Immature natural killer cell (primary cell): ENCODE measurements around the gene OR4F6. TPM values are rescaled to one million over a fixed set of nuclear protein-coding genes. Genes with fewer than 3 reads are reported as not detected.
"Not testable (repeated sequence)": the region's sequence is repeated elsewhere in the genome, so short reads cannot be mapped to it uniquely, and the experiment has no call there.

ENCODE experiments used
- DNase-seq, 3 donors: peaks; one replicate each; pipeline ENCODE4 v3.0.0; 2022; ENCODE audit warnings: mixed read lengths in 1 of 3
- H3K27ac Mint-ChIP-seq, 6 donors: one replicate each; pipeline ENCODE4 v1.8.0; 2020; ENCODE audit warnings: mixed read lengths in 6 of 6, mild to moderate bottlenecking in 5 of 6, inconsistent platforms in 4 of 6, moderate library complexity in 3 of 6
- H3K27me3 Mint-ChIP-seq, 3 donors: one replicate each; pipeline ENCODE4 v1.8.0; 2020 to 2021; ENCODE audit warnings: low read depth in 3 of 3, mild to moderate bottlenecking in 3 of 3, mixed read lengths in 3 of 3, moderate library complexity in 3 of 3, inconsistent platforms in 1 of 3
- H3K36me3 Mint-ChIP-seq, 3 donors: one replicate each; pipeline ENCODE4 v1.8.0; 2020; ENCODE audit warnings: mixed read lengths in 3 of 3, inconsistent platforms in 2 of 3, mild to moderate bottlenecking in 2 of 3
- H3K4me1 Mint-ChIP-seq, 2 donors: one replicate each; pipeline ENCODE4 v1.8.0; 2020; ENCODE audit warnings: inconsistent platforms in 2 of 2, mild to moderate bottlenecking in 2 of 2, mixed read lengths in 2 of 2, moderate library complexity in 1 of 2
- H3K4me3 Mint-ChIP-seq, 5 donors: one replicate each; pipeline ENCODE4 v1.8.0; 2020; ENCODE audit warnings: mild to moderate bottlenecking in 5 of 5, mixed read lengths in 5 of 5, inconsistent platforms in 3 of 5, moderate library complexity in 3 of 5
- H3K9me3 Mint-ChIP-seq, 6 donors: one replicate each; pipeline ENCODE4 v1.8.0; 2020; ENCODE audit warnings: mild to moderate bottlenecking in 6 of 6, mixed read lengths in 6 of 6, inconsistent platforms in 4 of 6, moderate library complexity in 3 of 6
- polyA plus RNA-seq, 3 donors: library from polyadenylated mRNA; unstranded; fragments of 300-500 nt; fragmentation: Illumina TruSeq; gene quantifications; one replicate each; pipeline ENCODE4 v1.2.3, GENCODE V29; 2021

The OR4F6 gene, protein sequence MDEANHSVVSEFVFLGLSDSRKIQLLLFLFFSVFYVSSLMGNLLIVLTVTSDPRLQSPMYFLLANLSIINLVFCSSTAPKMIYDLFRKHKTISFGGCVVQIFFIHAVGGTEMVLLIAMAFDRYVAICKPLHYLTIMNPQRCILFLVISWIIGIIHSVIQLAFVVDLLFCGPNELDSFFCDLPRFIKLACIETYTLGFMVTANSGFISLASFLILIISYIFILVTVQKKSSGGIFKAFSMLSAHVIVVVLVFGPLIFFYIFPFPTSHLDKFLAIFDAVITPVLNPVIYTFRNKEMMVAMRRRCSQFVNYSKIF
- polyA plus RNA-seq = not detected

DNA sequence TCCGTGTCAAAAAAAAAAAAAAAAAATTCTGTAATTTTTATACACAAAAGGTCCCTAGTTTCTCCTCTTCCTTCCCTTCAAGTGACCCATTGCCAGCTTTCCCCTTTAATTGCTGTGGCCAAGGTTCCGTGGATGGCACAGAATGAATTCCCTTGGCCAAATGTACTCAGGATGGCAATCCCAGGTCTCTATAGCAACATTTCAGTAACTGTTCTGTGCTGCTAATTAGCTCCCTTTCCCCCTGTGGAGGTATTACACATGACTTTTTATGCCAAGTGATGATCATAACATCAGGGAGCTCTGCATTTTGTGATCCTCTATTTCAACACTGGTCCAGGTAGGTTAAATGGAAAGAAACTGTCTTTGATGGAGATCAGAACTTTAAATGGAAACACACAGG, at the start of gene OR4F6:
TSS of gene OR4F6 (plus strand) at position 301 of the 400 bp plus-strand sequence. CDS start 2,211 bp downstream, outside the sequence.
- Mint-ChIP-seq H3K27ac (no peak within 1 kb of the TSS), H3K36me3 (no peaks in the 10 kb centered on the region), H3K4me1 (no peaks in the 10 kb centered on the region), H3K4me3 (no peak within 1 kb of the TSS), H3K9me3 (no peaks in the 10 kb centered on the region), H3K27me3 (peaks cover 0 to 19% (median 4%) of the 10 kb centered on the region in 3 donors)
- no peak for DNase-seq

DNA sequence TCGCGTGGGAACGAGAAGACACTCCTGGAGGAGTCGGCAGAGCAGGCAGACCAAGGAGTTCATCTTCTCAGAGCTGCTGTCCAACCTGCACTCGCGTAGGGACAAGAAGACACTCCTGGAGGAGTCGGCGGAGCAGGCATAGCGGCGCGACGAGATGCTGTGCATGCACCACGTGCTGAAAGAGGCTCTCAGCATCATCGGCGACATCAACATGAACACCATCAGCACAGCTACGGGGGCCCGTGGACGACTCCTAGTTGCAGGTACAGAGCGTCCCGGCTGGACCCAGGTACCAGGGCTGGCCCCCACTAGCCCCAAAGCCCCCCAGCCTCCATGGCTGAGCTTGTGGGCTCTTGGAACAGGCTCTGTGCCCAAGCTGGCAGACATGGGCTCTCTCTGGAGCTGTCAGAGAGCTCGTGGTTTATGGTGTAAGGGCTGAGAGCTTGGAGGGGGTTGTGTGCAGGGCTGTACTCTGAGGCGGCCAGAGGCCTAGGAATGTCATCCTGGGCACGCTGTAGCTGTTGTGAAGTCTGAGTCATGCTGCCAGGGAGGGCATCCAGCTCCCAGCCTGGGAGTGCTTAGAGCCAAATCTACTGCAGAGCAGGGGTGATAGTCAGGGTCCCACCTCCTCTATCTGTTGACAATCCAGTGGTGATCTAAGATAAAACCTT, 38.5 kb upstream of the OR4F6 start:
- not testable (repeated sequence) for H3K4me3 Mint-ChIP-seq, H3K4me1 Mint-ChIP-seq, H3K36me3 Mint-ChIP-seq, H3K9me3 Mint-ChIP-seq, H3K27me3 Mint-ChIP-seq, H3K27ac Mint-ChIP-seq, DNase-seq

DNA sequence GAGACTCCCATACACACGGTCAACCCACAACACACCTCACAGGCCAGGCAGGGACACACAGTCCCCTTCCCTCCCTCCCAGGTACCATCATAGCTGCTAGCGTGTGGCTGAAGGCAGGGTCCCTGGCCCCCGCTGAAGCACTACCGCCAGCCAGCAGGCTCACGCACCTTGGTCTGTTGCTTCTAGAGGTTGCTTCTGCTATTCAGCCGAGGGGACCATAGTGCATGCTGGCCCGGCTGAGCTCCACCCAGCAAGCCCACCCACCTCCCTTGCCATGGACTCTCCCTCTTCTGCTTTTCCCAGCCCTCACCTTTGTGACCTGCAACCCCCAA, 38.0 kb upstream of the OR4F6 start:
- not testable (repeated sequence) for H3K9me3 Mint-ChIP-seq, DNase-seq, H3K4me1 Mint-ChIP-seq, H3K27ac Mint-ChIP-seq, H3K27me3 Mint-ChIP-seq, H3K4me3 Mint-ChIP-seq, H3K36me3 Mint-ChIP-seq

DNA sequence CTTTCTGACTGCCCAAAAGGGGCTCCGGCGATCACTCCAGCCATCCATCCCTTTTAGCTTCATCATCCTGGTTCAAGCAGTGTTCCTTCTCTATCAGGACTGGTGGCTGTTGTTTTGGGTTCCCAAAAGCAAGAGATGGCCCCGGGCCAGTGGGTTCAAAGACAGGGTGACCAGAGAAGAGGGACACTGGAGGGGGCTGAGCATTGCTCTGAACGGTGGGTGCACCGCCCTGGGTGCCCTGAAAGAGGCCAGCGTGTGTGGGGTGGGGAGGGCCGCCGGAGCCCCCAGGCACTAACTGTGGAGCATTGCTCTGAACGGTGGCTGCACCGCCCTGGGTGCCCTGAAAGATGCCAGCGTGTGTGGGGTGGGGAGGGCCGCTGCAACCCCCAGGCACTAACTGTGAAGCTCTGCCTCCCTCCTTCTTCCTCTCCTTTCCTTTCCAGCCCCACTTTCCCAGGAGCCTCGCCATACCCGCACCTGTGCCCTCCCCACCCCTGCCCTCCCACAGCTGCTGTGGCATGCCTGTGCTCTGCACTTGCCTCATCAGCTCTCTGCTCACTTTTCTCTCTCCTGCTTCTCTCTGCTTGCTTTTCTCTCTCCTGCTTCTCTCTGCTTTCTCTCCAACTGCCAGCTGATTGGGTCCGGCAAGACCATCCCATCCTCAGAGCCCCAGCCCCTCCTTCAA, 37.4 kb upstream of the OR4F6 start:
- Mint-ChIP-seq H3K4me3 (no peak overlapping the region), H3K4me1 (no peaks in the 10 kb centered on the region), H3K27ac (no peak overlapping the region), H3K9me3 (peaks cover 0 to 2% (median 0%) of the 10 kb centered on the region in 6 donors), H3K36me3 (no peaks in the 10 kb centered on the region), H3K27me3 (no peaks in the 10 kb centered on the region)
- no peak for DNase-seq

DNA sequence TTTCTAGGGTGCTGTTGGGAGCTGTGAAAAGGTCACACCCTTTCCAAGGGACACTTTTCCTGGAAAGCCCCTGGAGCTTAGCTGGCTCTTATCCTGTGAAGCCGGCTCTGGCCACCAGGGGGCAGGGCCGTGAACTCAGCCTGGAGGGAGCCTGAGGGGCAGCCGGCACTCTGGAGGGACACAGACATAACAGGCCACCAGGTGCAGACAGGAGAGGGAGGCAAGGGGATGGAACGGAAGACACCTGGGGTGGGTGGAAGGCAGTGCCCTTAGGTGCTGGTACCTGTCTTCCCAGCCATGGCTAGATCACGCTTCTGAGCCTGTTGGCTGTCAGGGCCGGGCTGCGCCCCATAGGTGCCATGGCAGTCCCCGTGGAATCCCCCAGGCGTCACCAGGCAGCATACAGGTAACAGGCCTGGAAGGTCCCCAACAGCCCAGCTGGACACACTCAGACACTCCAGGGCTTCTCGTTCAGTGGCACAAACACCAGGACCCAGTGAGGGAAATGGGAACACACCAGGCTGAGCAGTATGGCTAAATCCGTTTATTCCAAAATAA, 36.1 kb upstream of the OR4F6 start:
- not testable (repeated sequence) for H3K4me3 Mint-ChIP-seq, H3K9me3 Mint-ChIP-seq, DNase-seq, H3K27me3 Mint-ChIP-seq, H3K4me1 Mint-ChIP-seq, H3K27ac Mint-ChIP-seq, H3K36me3 Mint-ChIP-seq

DNA sequence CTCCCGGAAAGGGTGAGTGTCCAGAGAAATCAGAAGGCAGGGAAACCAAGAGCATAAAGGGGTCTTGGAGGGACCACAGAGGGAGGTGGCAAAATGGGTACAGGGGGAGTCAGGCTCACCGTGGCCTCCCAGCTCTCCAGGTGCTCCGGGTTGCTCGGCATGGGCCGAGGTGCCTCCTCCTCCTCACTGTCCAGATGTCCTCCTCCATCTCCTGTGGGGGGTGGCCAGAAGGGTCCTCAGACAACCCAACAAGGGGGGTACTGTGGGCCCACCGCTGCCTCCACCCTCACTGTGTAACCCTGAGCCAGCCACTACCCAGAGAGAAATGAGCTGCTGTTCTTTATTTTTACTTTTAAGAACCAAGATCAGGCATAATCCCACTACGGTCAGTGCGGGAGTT, 30.4 kb upstream of the OR4F6 start:
- Mint-ChIP-seq H3K27ac (no peak overlapping the region), H3K9me3 (no peaks in the 10 kb centered on the region), H3K27me3 (peaks cover 0 to 4% (median 3%) of the 10 kb centered on the region in 3 donors), H3K4me3 (no peak overlapping the region), H3K36me3 (no peaks in the 10 kb centered on the region), H3K4me1 (no peaks in the 10 kb centered on the region)
- no peak for DNase-seq

DNA sequence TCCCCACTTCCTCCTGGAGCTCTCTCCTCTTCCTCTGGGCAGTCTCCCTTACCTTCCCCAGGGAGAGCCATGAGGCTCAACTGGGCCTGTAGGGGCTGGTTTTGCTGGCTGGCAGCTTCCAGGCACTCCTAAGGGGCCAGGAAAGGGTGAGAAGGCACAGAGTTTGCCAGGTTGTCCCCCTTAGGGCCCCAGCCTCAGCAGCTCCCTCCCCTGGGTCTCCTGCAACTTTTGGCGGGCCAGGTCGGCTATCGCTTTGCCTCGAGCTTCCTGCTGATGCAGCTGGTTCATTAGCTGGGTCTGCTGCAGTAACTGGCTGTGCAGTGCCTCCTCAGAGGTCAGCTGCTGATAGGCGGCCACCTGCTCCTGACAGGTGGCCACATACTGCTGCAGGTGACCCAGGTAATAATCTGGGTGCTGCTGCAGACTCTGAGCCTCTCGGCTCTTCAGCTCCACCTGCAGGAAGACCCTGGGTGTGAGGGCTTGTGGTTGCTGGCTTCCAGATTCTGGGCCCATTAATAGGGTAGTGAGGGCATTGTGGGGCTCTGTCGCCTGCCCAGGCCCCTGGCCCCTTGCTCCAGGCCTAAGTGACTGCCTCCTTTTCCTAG, 29.7 kb upstream of the OR4F6 start:
- H3K27me3 Mint-ChIP-seq = peaks cover 0 to 4% (median 3%) of the 10 kb centered on the region in 3 donors
- no peaks in the 10 kb centered on the region for H3K4me1 Mint-ChIP-seq
- H3K4me3 Mint-ChIP-seq = no peak overlapping the region
- H3K27ac Mint-ChIP-seq = no peak overlapping the region
- H3K36me3 Mint-ChIP-seq = no peaks in the 10 kb centered on the region
- DNase-seq = no peak
- no peaks in the 10 kb centered on the region for H3K9me3 Mint-ChIP-seq

DNA sequence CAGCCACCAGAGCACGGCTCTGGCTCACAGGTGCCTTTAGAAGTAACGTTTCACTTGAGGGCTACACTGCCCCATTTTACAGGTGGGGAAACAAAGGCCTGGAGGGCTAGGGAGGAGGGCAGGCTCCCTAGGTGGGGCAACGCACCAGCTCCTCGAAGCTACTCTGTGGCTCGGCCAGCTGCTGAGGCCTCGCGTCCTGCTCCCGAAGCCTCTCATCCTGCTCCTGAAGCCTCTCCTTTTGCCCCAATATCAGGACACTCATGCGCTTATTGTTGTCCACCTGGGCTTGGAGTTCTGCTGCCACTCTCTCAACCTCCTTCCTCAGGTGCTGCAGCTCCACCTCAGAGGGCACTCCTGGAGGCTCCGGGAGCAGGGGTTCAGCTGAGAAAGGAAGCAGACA, 28.2 kb upstream of the OR4F6 start:
- no peak for DNase-seq
- Mint-ChIP-seq H3K27me3 (peaks cover 4 to 8% (median 6%) of the 10 kb centered on the region in 3 donors), H3K4me1 (no peaks in the 10 kb centered on the region), H3K4me3 (no peak overlapping the region), H3K9me3 (no peaks in the 10 kb centered on the region), H3K36me3 (no peaks in the 10 kb centered on the region), H3K27ac (no peak overlapping the region)

DNA sequence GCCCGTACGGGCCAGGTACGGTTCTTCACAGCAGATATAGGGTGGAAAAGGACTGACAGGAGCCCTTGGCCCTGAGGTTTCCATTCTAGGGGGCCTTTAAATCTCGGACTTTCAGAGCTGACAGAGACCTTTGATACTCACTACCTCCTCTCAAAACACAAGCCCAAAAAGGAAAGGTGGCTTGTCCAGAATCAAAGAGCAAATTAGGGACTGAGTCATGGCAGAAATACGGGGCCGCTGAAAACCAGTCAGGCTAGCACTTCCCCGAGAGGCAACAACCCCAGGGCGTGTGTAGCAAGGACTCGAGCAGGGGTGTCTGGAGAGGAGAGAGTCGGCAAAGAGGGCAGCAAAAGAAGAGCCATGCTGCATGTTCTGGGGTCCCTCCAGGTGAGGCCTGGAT, 24.7 kb upstream of the OR4F6 start:
- peaks cover under 1 to 14% (median 6%) of the 10 kb centered on the region in 3 donors for H3K27me3 Mint-ChIP-seq
- not testable (repeated sequence) for H3K27ac Mint-ChIP-seq

DNA sequence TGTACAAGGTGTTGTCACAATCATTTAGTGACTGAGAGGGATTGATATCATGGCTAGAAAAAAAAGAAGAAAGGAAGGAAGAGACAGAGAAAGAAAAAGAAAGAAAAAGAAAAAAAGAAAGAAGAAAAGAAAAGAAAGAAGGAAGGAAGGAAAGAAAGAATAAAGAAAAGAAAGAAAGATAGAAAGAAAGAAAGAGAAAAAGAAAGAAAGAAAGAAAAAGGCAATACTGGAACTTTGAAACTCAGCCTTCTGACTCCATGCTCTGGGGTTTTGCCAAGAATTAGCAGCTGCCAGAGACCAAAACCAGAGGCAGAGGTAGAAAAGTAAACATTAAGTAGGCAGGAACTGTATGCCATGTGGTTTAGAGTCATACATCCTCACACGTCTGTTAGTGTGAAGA, 23.1 kb upstream of the OR4F6 start:
- H3K27ac Mint-ChIP-seq = peak overlapping the region in 1 of 6 donors; percentile 27

More for the DNA sequence above, 24.7 kb upstream of the OR4F6 start:
- not testable (repeated sequence) for H3K36me3 Mint-ChIP-seq, DNase-seq, H3K4me1 Mint-ChIP-seq, H3K4me3 Mint-ChIP-seq, H3K9me3 Mint-ChIP-seq

DNA sequence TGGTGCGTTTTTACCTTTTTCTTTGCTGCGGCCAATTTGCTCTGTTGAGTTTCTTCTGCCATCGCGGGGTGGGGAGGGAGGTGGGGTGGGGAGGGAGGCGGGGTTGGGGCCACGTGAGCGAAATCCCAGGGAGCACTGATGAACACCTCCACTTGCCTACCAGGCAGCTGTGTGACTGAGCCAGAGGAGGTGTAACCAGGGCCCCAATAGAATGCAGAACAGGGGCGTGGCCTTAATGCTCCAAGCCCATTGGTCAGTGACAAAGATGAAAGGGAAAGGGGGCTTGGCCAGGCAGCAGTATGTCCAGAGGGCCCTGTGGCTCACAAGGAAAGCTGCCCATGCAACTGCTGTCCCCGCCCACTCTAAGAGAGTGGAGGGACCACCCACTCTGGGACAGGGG, 21.4 kb upstream of the OR4F6 start:
- DNase-seq = no peak
- Mint-ChIP-seq H3K4me3 (no peak overlapping the region), H3K4me1 (no peaks in the 10 kb centered on the region), H3K36me3 (no peaks in the 10 kb centered on the region), H3K27ac (no peak overlapping the region), H3K27me3 (peaks cover 0 to 14% (median 9%) of the 10 kb centered on the region in 3 donors), H3K9me3 (no peaks in the 10 kb centered on the region)

More for the DNA sequence above, 23.1 kb upstream of the OR4F6 start:
- H3K9me3 Mint-ChIP-seq, H3K4me1 Mint-ChIP-seq, H3K4me3 Mint-ChIP-seq, H3K36me3 Mint-ChIP-seq, DNase-seq: not testable (repeated sequence)
- H3K27me3 Mint-ChIP-seq = peaks cover 0 to 14% (median 9%) of the 10 kb centered on the region in 3 donors

DNA sequence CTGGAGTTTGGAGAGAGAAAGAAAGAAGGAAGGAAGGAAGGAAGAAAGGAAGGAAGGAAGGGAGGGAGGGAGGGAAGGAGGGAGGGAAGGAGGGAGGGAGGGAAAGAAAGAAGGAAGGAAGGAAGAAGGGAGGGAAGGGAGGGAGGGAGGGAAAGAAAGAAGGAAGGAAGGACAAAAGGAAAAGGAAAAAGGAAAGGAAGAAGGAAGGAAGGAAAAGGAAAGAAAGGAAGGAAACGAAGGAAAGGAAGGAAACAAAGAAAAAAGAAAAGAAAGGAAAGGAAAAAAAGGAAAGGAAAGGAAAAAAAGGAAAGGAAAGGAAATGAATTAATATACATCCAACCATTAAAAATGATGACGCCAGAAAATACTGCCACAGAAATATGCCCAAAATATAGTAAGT, 18.7 kb upstream of the OR4F6 start:
- H3K4me1 Mint-ChIP-seq = no peaks in the 10 kb centered on the region
- no peak overlapping the region for H3K4me3 Mint-ChIP-seq
- no peak overlapping the region for H3K27ac Mint-ChIP-seq
- H3K9me3 Mint-ChIP-seq = no peaks in the 10 kb centered on the region
- peaks cover 0 to 8% (median 8%) of the 10 kb centered on the region in 3 donors for H3K27me3 Mint-ChIP-seq
- no peak for DNase-seq
- H3K36me3 Mint-ChIP-seq = no peaks in the 10 kb centered on the region

DNA sequence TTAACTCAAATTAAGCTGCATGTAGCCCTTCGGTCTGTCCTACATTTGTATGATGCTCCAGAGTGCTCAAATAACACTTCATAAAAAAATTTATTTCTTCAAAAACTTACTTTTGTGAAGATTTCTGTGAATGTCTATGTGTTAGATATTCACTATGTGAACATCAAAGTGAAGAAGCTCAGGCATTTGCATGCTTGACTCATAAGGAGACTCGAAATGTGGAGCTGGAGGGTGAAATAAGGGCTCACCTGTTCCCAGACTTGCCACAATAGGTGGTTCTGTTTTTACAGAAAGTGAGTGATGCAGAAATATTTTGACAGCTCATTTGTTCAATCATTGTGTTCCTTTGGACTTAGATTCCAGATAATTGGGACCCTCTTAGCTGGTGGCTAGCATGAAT, 16.9 kb upstream of the OR4F6 start:
- not testable (repeated sequence) for H3K36me3 Mint-ChIP-seq, DNase-seq, H3K4me1 Mint-ChIP-seq, H3K4me3 Mint-ChIP-seq, H3K9me3 Mint-ChIP-seq, H3K27ac Mint-ChIP-seq, H3K27me3 Mint-ChIP-seq

DNA sequence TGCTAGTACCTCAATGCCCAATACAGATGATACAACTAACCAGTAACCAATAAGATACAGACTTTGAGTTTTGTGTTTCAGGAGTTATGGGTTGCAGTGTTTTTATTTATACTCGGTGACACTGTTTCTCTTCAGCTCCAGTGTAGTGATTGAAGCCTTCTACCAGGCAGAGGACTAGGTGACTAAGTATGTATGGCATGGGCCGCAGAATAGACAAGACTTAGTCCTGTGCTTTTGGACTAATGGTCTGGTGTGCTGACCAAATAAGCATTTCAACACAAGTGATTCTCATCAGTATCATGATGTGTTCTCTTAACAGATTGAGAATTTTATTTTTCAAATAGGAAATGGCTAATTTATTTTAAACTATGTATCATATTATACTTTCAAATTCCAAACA, 15.3 kb upstream of the OR4F6 start:
- not testable (repeated sequence) for H3K27me3 Mint-ChIP-seq, H3K4me3 Mint-ChIP-seq, H3K9me3 Mint-ChIP-seq, DNase-seq, H3K4me1 Mint-ChIP-seq, H3K36me3 Mint-ChIP-seq, H3K27ac Mint-ChIP-seq
